HG03097 (cell line): Measurements from ENCODE around the gene IRAK2.
"Not testable (repeated sequence)": the region's sequence is repeated elsewhere in the genome, so short reads cannot be mapped to it uniquely, and the experiment has no call there.

Experiments
- ATAC-seq: cut with Tn5 transposase; IDR thresholded peaks from one replicate; pipeline ENCODE4 v1.9.1; 2021; ENCODE audit not compliant: unreplicated experiment, low FRiP score

Gene IRAK2

DNA sequence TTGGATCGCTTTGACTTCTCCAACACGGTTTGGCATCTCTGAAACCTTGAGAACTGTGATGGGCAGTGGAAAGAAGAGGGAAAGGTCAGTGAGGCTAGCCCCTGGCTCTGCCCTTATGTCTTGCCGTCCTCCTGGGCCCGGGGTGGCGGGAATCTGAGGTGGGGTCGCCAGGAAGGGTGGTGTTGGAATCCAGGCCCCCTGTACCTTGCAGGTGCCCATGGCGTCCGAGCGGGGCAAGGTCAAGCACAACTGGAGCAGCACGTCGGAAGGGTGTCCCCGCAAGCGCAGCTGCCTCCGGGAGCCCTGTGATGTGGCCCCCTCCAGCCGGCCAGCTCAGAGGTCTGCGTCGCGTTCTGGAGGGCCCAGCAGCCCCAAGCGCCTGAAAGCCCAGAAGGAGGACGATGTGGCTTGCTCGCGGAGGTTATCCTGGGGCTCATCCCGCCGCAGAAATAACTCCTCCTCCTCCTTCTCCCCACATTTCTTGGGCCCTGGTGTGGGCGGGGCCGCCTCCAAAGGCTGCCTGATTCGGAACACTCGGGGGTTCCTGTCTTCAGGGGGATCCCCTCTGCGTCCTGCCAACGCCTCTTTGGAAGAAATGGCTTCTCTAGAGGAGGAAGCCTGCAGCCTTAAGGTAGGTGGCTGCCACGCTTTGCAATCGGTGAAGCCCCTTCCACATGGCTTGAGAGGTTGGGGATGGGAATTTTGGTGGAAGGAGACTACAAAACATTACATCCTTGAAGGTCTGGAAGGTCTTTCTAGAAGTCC, 84.4 kb downstream of the IRAK2 start:
- no peak for ATAC-seq

DNA sequence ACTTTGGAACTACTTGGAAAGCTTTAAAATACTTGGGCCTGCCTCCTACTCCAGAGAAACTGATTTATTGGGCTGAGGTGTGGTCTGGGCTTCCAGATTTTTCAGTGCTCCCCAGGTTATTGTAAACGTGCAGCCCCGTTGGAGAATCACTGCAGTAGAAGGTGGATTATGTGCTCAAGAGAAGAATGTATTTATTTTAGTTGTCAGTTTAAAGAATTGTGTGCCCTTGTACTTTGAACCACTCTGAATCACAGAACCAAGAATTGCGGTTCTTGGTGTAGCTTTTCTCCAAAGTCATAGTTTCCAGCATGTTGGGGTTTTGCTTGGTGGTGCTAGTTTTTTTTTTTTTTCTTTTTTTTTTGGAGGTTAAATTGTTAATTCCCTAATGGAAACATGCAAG, 85.1 kb downstream of the IRAK2 start:
- no peak for ATAC-seq

DNA sequence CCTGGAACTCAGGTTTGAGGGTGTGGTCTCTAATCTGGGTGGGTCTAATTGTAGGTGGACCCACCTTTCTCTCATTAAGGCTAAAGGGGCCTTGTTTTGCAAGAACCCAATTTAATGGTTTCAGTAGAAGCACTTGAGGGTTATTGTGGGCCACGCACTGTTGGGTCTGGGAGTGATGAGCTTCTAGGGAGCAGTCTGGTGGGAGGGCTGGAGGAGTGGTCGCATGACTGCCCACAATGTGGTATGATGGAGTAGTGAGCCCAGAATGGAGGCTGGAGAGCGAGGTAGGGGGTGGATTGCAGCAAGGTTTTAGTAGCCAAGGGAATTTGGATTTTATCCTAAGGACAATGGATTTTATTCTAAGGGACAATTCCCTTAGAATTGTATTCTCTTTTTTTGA, 86.3 kb downstream of the IRAK2 start:
- no peak for ATAC-seq

DNA sequence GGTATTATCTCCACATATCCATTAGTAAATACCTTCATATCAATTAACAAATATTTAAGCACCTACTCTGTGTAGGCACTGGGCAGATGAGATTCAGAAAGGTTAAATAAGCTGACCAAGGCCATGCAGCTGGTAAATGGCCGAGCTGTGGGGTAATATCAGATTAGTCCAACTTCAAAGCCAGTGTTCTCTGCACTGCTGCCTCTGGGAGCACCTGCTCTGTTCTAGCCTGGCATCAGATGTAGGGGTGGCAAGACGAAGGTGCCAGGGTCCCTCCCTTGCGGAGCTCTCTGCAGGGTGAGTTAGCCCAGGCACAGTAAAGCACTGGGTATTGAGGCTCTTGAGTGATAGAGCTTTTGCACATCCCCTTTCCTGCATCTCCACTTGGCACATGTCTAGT, 89.0 kb downstream of the IRAK2 start:
- ATAC-seq: no peak

DNA sequence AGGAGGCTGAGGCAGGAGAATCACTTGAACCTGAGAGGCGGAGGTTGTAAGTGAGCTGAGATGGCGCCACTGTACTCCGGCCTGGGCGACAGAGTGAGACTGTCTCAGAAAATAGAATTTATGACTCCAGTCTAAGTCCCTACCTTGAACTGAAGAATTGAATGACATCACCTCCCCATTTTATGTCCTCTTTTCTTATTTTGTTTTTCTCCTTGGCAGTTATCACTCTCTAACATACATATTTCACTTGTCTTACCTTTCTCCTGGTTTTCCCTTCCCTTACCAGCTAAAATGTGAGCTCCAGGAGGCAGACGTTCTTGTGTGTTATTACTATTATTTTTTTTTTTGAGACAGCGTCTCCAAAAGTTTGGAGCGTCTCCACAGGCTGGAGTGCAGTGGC, 91.1 kb downstream of the IRAK2 start:
- no peak for ATAC-seq

DNA sequence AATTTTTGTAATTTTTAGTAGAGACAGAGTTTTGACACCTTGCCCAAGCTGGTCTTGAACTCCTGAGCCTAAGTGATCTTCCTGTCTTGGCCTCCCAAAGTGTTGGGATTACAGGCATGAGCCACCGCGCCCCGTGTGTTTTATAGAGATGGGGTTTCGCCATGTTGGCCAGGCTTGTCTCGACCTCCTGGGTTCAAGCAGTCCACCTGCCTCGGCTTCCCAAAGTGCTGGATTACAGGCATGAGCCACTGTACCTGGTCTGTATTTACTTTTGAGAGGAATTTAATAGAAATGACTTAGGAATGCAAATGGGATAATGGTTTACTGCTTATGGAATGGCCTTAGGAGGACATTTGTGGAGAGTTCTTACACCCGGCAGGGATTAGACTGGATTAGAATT, 94.3 kb downstream of the IRAK2 start:
- ATAC-seq: no peak

DNA sequence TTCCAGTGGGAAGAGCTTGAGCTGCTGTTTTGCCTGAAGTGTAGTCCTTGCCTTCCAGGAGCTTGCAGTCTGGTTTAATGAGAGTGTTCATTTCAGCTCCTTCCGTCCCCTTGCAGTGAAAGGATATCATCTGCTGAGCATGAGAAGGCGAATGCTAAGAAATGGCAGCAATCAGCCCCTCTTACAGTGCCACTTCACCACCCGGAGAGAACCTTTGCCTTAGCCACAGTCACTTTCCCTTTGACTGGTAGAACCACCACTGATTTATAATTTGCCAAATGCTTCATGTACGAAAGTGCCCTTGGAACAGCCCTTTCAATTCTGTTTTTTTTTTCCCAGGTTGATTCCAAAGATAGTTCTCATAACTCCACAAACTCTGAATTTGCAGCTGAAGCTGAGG, 95.1 kb downstream of the IRAK2 start:
- ATAC-seq: no peak

DNA sequence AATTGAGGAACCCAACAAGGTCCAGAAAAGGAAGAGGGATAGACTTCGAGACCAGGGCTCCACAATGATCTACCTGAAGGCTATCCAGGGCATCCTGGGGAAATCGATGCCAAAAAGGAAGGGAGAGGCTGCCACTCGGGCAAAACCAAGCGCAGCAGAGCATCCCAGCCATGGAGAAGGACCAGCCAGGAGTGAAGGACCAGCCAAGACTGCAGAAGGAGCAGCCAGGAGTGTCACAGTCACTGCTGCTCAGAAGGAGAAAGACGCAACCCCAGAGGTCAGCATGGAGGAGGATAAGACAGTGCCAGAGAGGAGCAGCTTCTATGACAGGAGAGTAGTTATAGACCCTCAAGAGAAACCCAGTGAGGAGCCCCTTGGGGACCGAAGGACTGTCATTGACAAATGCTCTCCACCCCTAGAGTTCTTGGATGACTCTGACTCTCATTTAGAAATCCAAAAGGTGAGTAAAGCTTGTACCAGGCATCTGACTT, 95.5 kb downstream of the IRAK2 start:
- ATAC-seq: no peak

DNA sequence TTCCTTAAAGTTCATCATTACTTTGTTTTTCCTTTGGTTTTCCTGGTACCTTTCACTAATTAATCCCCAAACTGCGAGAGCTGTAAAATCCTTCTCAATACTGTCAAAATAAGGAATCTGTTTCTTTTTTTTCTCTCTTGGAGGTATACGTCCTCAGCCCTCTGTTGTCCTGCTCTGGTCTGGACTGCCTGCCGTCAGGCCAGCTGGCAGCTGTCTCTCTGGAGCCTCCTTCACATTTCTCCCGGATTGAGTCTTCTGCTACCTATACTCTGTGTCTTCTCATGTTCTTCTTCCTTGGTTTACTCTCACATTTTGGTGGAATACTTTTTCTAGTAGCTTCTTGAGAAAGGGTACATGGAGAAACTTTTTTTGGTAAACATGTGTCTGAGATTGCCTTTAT, 97.3 kb downstream of the IRAK2 start:
- ATAC-seq: no peak

DNA sequence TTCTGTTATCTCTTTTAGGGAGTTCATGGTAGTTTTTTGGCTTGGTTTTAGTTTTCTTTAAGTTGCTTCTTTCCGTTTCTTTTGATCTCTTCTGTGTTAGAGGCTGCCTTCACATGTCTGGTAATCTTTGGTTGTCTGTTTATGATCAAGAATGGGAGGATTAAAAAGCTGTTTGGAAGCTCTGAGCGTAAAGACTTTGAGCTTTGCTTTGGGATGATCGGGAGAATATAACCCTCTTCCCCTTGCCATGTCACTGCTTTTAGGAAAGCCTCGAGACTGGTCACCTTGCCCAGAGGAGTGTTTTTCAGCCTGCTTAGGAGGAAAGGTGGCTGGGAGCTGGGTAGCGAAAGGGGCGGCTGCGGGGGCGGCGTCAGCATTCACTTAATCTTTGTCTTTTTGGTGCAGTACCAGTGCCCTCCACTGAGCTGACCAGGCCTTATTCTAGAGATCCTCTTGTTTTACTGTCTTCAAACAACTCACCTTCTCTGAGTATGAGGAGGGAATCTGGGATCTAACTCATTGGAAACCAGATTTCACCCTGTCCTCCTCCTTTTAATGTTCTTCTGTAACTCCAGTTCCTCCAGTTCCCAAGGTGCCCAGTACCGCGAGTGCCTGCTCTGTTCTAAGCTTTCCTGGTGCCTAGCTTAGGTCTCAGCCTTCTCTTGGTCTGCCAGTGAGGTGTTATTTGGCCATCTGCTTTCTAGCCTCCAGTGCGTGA, 99.1 kb downstream of the IRAK2 start:
- no peak for ATAC-seq

DNA sequence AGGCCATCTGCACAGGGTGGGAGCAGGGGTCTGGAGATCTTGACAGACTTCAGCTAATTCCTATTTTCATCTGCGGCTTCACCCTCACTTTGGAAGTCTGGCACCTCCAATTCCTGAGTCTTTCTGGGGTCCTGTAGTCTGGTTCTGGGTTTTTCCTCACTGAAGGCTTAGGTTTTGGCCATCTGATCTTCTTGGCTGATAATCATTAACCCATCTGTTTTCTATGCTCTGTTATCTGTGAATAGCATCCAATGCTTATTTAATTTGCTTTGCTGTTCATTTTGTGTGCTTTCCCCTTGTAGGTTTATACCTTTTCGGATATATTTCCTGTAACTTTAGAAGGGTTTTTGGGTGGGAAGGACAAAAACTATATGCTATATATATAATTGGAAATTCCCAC, 101.1 kb downstream of the IRAK2 start:
- ATAC-seq: no peak

DNA sequence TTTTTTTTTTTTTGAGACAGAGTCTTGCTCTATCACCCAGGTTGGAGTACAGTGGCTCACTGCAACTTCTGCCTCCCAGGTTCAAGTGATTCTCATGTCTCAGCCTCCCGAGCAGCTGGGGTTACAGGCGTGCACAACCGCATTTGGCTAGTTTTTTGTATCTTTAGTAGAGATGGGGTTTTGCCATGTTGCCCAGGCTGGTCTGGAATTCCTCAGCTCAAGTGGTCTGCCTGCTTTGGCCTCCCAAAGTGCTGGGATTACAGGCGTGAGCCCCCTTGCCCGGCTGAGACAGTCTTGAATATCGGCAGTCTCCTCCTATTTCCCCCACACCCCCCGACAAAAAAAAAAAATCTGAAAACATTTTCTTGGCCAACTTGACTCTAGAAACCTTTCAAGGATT, 102.2 kb downstream of the IRAK2 start:
- not testable (repeated sequence) for ATAC-seq

DNA sequence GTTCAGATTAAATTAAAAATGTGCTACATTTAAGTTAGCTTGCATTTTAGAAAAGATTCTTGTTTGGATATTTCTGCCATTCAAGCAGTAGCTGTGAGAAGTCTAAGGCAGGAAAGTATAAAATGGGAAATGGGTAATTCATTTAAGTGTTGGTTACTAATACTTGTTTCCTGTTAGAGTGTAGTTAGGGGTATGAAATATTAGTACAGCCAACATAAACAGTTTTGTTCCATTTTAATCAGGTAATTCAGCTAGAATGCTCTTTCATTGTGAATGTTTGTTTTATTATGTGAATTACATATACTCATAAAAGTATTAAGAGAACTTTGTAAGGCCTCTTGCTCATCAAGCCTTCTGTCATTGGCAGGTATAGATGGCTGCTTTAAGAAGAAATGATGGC, 103.4 kb downstream of the IRAK2 start:
- no peak for ATAC-seq

DNA sequence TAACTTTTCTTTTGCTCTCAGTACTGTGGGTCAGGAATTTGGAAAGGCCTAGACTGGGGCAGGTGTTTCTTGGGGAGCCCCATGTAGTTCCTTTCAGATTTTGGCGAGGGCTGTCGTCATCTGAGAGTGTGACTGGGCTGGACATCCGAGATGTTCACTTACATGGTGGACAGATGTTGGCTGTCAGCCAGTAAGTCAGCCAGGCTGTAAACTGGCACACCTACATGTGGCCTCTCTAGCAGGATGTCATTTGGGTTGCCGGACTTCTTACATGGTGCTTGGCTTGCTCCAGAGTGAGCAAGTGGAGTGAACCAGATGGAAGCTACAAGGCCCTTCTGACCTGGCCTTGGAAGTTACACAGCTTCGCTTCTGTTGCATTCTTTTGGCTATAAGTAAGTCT, 104.2 kb downstream of the IRAK2 start:
- no peak for ATAC-seq

DNA sequence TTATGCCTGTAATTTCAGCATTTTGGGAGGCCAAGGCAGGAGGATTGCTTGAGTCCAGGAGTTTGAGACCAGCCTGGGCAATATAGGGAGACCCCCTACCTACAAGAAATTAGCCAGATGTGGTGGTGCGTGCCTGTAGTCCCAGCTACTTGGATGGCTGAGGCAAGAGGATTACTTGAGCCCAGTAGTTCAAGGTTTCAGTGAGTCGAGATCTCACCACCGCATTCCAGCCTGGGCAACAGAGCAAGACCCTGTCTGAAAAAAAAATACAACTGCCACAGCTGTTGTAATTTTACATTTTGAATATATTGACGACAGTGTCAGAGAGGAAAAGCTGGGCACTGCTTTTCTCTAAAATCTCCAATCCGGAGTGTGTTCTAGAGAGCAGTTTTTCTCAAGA, 104.7 kb downstream of the IRAK2 start:
- ATAC-seq: no peak

DNA sequence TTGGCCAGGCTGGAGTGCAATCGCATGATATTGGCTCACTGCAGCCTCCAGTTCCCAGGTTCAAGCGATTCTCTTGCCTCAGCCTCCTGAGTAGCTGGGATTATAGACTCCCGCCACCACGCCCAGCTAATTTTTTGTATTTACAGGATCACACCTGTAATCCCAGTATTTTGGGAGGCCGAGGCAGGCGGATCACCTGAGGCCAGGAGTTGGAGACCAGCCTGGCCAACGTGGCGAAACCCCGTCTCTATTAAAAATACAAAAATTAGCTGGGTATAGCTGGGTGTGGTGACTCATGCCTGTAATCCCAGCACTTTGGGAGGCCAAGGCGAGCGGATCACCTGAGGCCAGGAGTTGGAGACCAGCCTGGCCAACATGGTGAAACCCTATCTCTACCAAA, 107.8 kb downstream of the IRAK2 start:
- not testable (repeated sequence) for ATAC-seq

DNA sequence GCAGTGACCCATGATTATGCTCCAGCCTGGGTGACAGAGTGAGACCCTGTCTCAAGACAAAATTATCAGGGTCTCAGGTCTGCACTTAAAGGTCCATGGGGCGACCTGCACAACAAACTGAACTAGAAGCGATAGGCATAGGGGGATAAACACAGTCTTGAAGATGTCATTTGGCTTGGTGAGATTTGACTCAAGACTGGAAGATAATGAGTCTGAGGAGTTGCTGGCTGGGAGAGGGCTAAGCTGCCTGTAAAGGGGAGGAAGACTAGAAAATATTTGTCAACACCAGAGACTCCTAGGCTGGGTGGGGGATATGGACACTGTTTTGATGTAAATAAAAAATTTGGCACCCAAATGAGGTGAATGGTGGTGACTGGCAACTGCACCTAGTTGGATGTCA, 108.3 kb downstream of the IRAK2 start:
- ATAC-seq: no peak

DNA sequence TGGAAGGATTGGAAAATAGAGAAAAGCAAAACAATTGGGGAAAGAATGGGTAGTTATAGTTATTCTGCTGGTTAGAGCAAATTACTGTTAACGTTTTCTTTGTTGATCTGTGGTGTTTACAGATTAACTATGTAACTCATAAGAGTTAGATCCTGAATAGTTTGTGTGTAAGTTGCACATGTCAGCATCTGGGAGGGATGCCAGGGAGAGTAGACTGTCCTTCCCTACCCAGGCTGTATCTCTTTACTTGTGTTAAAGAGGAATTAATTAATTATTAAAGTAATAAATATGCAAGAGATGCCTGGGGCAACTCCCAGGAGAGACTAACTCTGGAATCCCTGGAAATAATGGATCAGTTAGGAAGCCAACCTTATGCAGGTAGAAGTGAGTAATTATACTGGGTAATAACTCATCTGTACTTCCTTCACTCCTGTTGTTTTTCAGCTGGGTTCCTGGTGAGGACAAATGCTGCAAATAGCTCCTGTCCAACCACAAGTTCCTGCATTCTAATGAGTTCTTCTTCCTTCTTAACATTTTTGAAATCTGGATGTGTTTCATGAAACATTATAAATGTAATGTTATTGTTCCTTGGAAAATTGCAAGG, 109.1 kb downstream of the IRAK2 start:
- no peak for ATAC-seq

DNA sequence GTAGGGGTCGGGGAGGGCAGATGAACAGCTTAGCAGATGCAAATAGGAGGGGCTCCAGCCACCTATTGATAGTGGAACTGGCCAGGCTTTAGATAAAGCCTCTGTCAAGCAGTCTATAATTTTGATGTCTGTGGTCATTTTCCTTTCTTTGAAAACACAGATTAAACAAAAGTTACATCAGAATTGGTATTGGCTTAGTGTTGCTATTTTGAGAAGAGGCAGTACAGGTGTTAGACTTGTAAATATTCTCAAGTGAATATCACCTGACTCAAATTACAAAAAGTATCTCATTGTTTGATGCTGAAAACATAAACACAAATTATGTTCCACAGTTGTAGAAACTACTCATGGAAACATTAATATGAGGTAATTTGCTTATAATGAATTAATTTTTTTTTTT, 109.9 kb downstream of the IRAK2 start:
- ATAC-seq: no peak

DNA sequence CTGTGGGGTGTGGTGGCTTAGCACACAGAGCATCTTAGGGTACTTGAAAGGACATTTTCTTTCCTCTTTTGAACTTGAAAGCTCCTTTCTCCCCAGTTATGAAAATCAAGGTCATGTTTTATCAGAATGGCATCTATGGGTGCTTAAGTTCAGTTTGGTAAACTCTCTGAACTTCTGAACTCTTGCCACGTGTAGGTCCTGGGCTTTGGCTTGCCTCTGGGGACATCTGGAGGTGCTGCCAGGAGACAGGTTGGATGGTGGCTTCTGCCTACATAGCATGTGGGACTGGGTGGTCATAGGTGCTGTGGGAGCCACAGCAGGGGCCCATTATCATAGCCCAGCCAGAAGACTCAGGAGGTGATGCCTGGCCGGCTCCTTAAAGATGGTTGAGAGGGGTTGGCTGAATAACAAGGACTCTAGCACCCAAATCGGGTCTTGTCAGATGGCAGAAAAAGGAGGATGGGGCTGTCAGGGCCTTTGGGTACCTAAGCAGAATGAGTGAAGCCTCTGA, 112.5 kb downstream of the IRAK2 start:
- ATAC-seq: no peak

DNA sequence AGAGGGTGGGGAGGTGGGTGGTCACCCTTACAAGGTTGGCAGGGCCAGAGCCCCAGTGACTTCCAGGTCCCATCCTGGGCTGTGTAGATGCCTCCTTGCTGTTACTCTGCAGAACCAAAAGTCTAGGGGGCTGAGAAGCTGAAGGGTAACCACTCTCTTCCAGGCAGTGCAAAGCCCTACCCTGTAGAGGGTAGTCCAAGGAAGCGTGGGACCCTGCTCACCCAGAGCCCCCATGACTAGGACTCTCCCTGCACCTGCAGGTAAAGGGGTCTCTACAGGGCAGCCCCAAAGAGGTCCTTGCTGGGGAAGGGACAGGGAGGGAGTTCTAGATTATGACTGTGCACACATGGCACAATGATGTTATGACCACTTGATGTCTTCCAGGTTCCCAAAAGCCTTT, 113.8 kb downstream of the IRAK2 start:
- ATAC-seq: no peak
